CD4-positive, alpha-beta memory T cell (primary cell): ENCODE results near the gene COMMD9. TPM values are rescaled to one million over a fixed set of nuclear protein-coding genes. Genes with fewer than 3 reads are reported as not detected.
"Not testable (repeated sequence)": the region's sequence is repeated elsewhere in the genome, so short reads cannot be mapped to it uniquely, and the experiment has no call there.

ENCODE experiments used
- CTCF ChIA-PET: fragments of 350-600 bp; sonication (Branson Sonifier 250); formaldehyde crosslinking; loops from one replicate; lab custom pipeline; 2021; ENCODE audit warnings: inconsistent platforms; ENCODE audit not compliant: partially characterized antibody; lab: Charles Lee
- POLR2A ChIA-PET: fragments of 350-600 bp; sonication (Branson Sonifier 250); formaldehyde crosslinking; loops from one replicate; lab custom pipeline; 2021; ENCODE audit not compliant: partially characterized antibody; lab: Charles Lee
- DNase-seq, 5 donors: peaks; one replicate each; pipeline versions ENCODE4 v3.0.0 to v3.0.0-alpha.2; 2020 to 2022; ENCODE audit warnings: mixed read lengths in 1 of 5
- H3K27ac ChIP-seq: one replicate; pipeline ENCODE4 v1.7.0; 2013; ENCODE audit warnings: low read depth, low read length
- H3K27me3 ChIP-seq: 2 replicates; pipeline ENCODE4 v1.7.0; 2013; ENCODE audit warnings: mild to moderate bottlenecking, low read length, moderate library complexity; ENCODE audit not compliant: insufficient read depth
- H3K36me3 ChIP-seq: 2 replicates; pipeline ENCODE4 v1.7.0; 2013; ENCODE audit warnings: mild to moderate bottlenecking, low read length, moderate library complexity; ENCODE audit not compliant: insufficient read depth
- H3K4me1 ChIP-seq: 2 replicates; pipeline ENCODE4 v1.7.0; 2013; ENCODE audit warnings: mild to moderate bottlenecking, low read length, moderate library complexity; ENCODE audit not compliant: insufficient read depth
- H3K4me3 ChIP-seq, 2 donors: one replicate each; pipeline ENCODE4 v1.7.0; 2013; ENCODE audit warnings: low read length in 2 of 2, mild to moderate bottlenecking in 1 of 2
- H3K9me3 ChIP-seq, 2 donors: one replicate each; pipeline ENCODE4 v1.7.0; 2013; ENCODE audit warnings: low read length in 2 of 2, control low read depth in 1 of 2; ENCODE audit not compliant: control insufficient read depth in 1 of 2
- H3K27ac Mint-ChIP-seq, 7 donors: one replicate each; pipeline ENCODE4 v1.8.0; 2020 to 2021; ENCODE audit warnings: mixed read lengths in 7 of 7, mild to moderate bottlenecking in 6 of 7, inconsistent platforms in 3 of 7, moderate library complexity in 3 of 7
- H3K27me3 Mint-ChIP-seq, 2 donors: one replicate each; pipeline ENCODE4 v1.8.0; 2020 to 2021; ENCODE audit warnings: mixed read lengths in 2 of 2
- H3K36me3 Mint-ChIP-seq, 2 donors: one replicate each; pipeline ENCODE4 v1.8.0; 2020 to 2021; ENCODE audit warnings: mixed read lengths in 2 of 2, inconsistent platforms in 1 of 2, mild to moderate bottlenecking in 1 of 2
- H3K4me1 Mint-ChIP-seq, 4 donors: one replicate each; pipeline ENCODE4 v1.8.0; 2020 to 2021; ENCODE audit warnings: mixed read lengths in 4 of 4, mild to moderate bottlenecking in 1 of 4
- H3K4me3 Mint-ChIP-seq, 8 donors: one replicate each; pipeline ENCODE4 v1.8.0; 2020 to 2021; ENCODE audit warnings: mixed read lengths in 8 of 8, mild to moderate bottlenecking in 7 of 8, moderate library complexity in 6 of 8, inconsistent platforms in 3 of 8
- H3K9me3 Mint-ChIP-seq, 8 donors: one replicate each; pipeline ENCODE4 v1.8.0; 2020 to 2021; ENCODE audit warnings: mixed read lengths in 8 of 8, mild to moderate bottlenecking in 5 of 8, inconsistent platforms in 3 of 8, moderate library complexity in 1 of 8
- intact Hi-C: fragments of 100-400 bp; cut with micrococcal nuclease; formaldehyde crosslinking; loops from one replicate; pipeline ENCODE4 v1.15.1; 2023
- polyA plus RNA-seq, 2 donors: library from polyadenylated mRNA; unstranded; fragments of 300-500 nt; fragmentation: Illumina TruSeq; gene quantifications; one replicate each; pipeline ENCODE4 v1.2.3, GENCODE V29; 2021
- total RNA-seq, 2 experiments: library from RNA; stranded (reverse); gene quantifications; one replicate each; pipeline ENCODE4 v1.2.3, GENCODE V29; 2021

Gene COMMD9
- total and polyA plus RNA-seq, 4 experiments from 2014 or later, result 33.9 to 91.7 (median 54.4) TPM

DNA sequence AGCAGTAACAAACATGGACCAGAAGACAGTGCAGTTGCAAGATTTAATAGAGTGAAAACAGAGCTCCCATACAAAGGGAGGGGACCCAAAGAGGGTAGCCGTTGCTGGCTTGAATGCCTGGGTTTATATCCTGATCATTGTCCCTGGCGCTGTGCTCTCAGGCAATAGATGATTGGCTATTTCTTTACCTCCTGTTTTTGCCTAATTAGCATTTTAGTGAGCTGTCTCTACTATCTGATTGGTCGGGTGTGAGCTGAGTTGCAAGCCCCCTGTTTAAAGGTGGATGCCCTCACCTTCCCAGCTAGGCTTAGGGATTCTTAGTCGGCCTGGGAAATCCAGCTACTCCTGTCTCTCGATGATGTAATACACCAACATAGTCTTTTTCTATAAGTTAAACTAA is 36.2 kb upstream of the COMMD9 start:
- H3K4me3 Mint-ChIP-seq, H3K27me3 Mint-ChIP-seq, H3K27ac ChIP-seq, intact Hi-C loops, H3K9me3 Mint-ChIP-seq, H3K27ac Mint-ChIP-seq, H3K9me3 ChIP-seq, H3K36me3 Mint-ChIP-seq, H3K4me3 ChIP-seq, H3K27me3 ChIP-seq, POLR2A ChIA-PET, CTCF ChIA-PET, H3K36me3 ChIP-seq, DNase-seq: not testable (repeated sequence)
- H3K4me1 ChIP-seq, result peaks cover 11% of the 10 kb centered on the region
- peaks cover 4 to 18% (median 7%) of the 10 kb centered on the region in 4 donors for H3K4me1 Mint-ChIP-seq

GRCh38 chr11:36324956-36325355 is 35.7 kb upstream of the COMMD9 start:
- peaks cover 4 to 18% (median 7%) of the 10 kb centered on the region in 4 donors for H3K4me1 Mint-ChIP-seq
- H3K36me3 ChIP-seq, intact Hi-C loops, CTCF ChIA-PET, H3K9me3 Mint-ChIP-seq, H3K9me3 ChIP-seq, POLR2A ChIA-PET, H3K4me3 Mint-ChIP-seq, DNase-seq, H3K27me3 ChIP-seq, H3K27me3 Mint-ChIP-seq, H3K36me3 Mint-ChIP-seq, H3K27ac ChIP-seq, H3K27ac Mint-ChIP-seq, H3K4me3 ChIP-seq: not testable (repeated sequence)
- H3K4me1 ChIP-seq, result peaks cover 11% of the 10 kb centered on the region

GRCh38 chr11:36317992-36318391 is 28.8 kb upstream of the COMMD9 start:
- peaks cover 7 to 8% of the 10 kb centered on the region in 2 donors for H3K27me3 Mint-ChIP-seq
- Histone ChIP-seq H3K4me1 (peaks cover 5% of the 10 kb centered on the region), H3K9me3 (no peaks in the 10 kb centered on the region), H3K4me3 (no peak overlapping the region), H3K27ac (no peak overlapping the region), H3K36me3 (no peaks in the 10 kb centered on the region), H3K27me3 (no peaks in the 10 kb centered on the region)
- peaks cover 0 to 4% of the 10 kb centered on the region in 2 donors for H3K36me3 Mint-ChIP-seq
- H3K4me3 Mint-ChIP-seq, result no peak overlapping the region
- peaks cover 5 to 19% (median 9%) of the 10 kb centered on the region in 4 donors for H3K4me1 Mint-ChIP-seq
- H3K27ac Mint-ChIP-seq, result no peak overlapping the region
- intact Hi-C loops, result no loop called here
- ChIA-PET CTCF (no interaction called here), POLR2A (no interaction called here)
- DNase-seq, result no peak
- H3K9me3 Mint-ChIP-seq, result peaks cover 0 to 2% (median 0%) of the 10 kb centered on the region in 8 donors

GRCh38 chr11:36316049-36316448 is 26.8 kb upstream of the COMMD9 start:
- DNase-seq, result no peak
- Histone ChIP-seq H3K27ac (no peak overlapping the region), H3K27me3 (no peaks in the 10 kb centered on the region), H3K4me3 (no peak overlapping the region), H3K9me3 (no peaks in the 10 kb centered on the region), H3K36me3 (no peaks in the 10 kb centered on the region), H3K4me1 (no peaks in the 10 kb centered on the region)
- Mint-ChIP-seq H3K27me3 (peaks cover 8 to 10% of the 10 kb centered on the region in 2 donors), H3K36me3 (peaks cover 0 to 4% of the 10 kb centered on the region in 2 donors), H3K9me3 (no peaks in the 10 kb centered on the region), H3K27ac (no peak overlapping the region), H3K4me1 (peaks cover 0 to 10% (median 2%) of the 10 kb centered on the region in 4 donors), H3K4me3 (peak overlapping the region in 1 of 8 donors; percentile 45)
- intact Hi-C loops, result no loop called here
- ChIA-PET POLR2A (no interaction called here), CTCF (interaction anchor here (1.4 kb wide), 2 partner anchors 9 to 177 kb away, joined by 3 to 4 read pairs; no protein-coding TSS in a partner anchor)

DNA sequence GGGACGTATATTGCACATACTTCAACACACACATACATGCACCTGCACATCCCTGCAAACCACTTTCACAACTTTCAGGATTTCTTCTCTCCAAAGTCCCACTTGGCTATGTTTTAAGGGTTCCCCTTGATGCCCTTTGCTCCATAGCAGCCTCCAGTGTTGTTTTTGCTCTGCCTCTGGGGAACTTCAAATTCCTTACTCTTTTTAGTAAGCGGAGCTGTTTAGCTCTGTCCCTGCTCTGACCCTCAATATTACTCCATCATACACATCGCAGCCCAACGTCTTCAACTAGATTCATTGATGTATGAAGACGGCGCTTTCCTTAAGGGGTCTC is 25.2 kb upstream of the COMMD9 start:
- H3K4me3 Mint-ChIP-seq, result no peak overlapping the region
- Histone ChIP-seq H3K9me3 (no peaks in the 10 kb centered on the region), H3K27me3 (no peaks in the 10 kb centered on the region), H3K36me3 (no peaks in the 10 kb centered on the region), H3K4me3 (no peak overlapping the region), H3K4me1 (no peaks in the 10 kb centered on the region), H3K27ac (no peak overlapping the region)
- POLR2A ChIA-PET, result no interaction called here
- H3K36me3 Mint-ChIP-seq, result peaks cover 0 to 4% of the 10 kb centered on the region in 2 donors
- no peak overlapping the region for H3K27ac Mint-ChIP-seq
- H3K27me3 Mint-ChIP-seq, result peaks cover 12 to 13% of the 10 kb centered on the region in 2 donors
- H3K4me1 Mint-ChIP-seq, result peaks cover 0 to 10% (median 2%) of the 10 kb centered on the region in 4 donors
- H3K9me3 Mint-ChIP-seq, result peaks cover 0 to 2% (median 0%) of the 10 kb centered on the region in 8 donors
- intact Hi-C loops, result no loop called here
- DNase-seq, result no peak
- CTCF ChIA-PET, result interaction anchor here (0.5 kb wide), 1 partner anchor 27 kb away, joined by 3 read pairs; no protein-coding TSS in a partner anchor

DNA sequence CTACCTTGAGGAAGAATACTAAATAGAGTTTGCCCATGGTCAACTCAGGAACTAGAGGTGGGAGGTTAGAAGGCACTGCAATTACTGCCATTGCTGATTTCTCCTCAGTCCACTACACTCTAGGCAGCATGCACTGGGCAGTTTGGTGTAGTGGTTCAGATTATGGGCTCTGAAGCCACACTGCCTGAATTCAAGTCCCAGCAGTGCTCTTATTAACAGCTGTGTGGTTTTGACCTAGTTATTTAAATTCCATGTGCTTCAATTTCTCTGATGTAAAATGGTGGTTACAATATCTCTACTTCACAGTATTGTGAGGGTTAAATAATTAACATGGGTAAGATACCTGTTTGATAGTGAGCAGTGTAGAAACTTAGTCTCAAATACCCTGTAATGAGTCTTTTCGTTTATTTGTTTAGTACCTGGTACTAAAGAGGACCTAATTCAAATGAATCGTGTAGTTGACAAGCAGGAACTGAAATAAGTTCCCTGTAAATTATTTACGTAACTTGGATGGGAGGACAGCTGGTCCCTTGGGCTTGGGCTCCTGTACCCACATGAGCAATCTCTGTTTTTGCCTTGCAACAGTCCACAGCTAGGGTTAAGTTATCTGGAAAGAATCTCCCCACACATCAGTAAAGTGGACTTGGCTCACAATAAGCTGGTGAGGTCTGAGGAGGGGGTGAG is 24.7 kb upstream of the COMMD9 start:
- no peak for DNase-seq
- Mint-ChIP-seq H3K36me3 (peaks cover 0 to 4% of the 10 kb centered on the region in 2 donors), H3K9me3 (peaks cover 0 to 2% (median 0%) of the 10 kb centered on the region in 8 donors), H3K4me1 (peaks cover 0 to 10% (median 2%) of the 10 kb centered on the region in 4 donors), H3K4me3 (no peak overlapping the region), H3K27me3 (peaks cover 10 to 15% of the 10 kb centered on the region in 2 donors), H3K27ac (no peak overlapping the region)
- ChIA-PET CTCF (interaction anchor here (0.5 kb wide), 1 partner anchor 27 kb away, joined by 3 read pairs; no protein-coding TSS in a partner anchor), POLR2A (no interaction called here)
- Histone ChIP-seq H3K27ac (no peak overlapping the region), H3K36me3 (no peaks in the 10 kb centered on the region), H3K4me1 (no peaks in the 10 kb centered on the region), H3K27me3 (no peaks in the 10 kb centered on the region), H3K9me3 (no peaks in the 10 kb centered on the region), H3K4me3 (no peak overlapping the region)
- intact Hi-C loops, result no loop called here

- Histone ChIP-seq H3K4me3 (no peak overlapping the region), H3K9me3 (no peaks in the 10 kb centered on the region), H3K27ac (no peak overlapping the region), H3K36me3 (no peaks in the 10 kb centered on the region), H3K27me3 (no peaks in the 10 kb centered on the region), H3K4me1 (no peaks in the 10 kb centered on the region)
- Mint-ChIP-seq H3K4me1 (peaks cover 0 to 10% (median 2%) of the 10 kb centered on the region in 4 donors), H3K36me3 (no peaks in the 10 kb centered on the region), H3K27ac (no peak overlapping the region), H3K4me3 (no peak overlapping the region), H3K27me3 (peaks cover 10 to 13% of the 10 kb centered on the region in 2 donors), H3K9me3 (peaks cover 0 to 2% (median 0%) of the 10 kb centered on the region in 8 donors)
- ChIA-PET CTCF (no interaction called here), POLR2A (no interaction called here)
- intact Hi-C loops, result no loop called here
- DNase-seq, result no peak
Observed at GRCh38 chr11:36312611-36313472, 23.6 kb upstream of the COMMD9 start.
